IMR-90 (cell line): ENCODE results near the gene TMEM145.

Experiments
- BHLHE40 ChIP-seq: fragments of 150-350 bp; IDR thresholded peaks from 2 replicates; pipeline ENCODE4 v1.6.1; 2016; ENCODE audit warnings: mild to moderate bottlenecking, low read depth, low read length
- CTCF ChIP-seq: conservative IDR thresholded peaks from 2 replicates; pipeline ENCODE4 v1.5.1; 2012; ENCODE audit warnings: mild to moderate bottlenecking, low read depth, low read length, improper control_type of control experiment
- ELK1 ChIP-seq: fragments of 150-350 bp; IDR thresholded peaks from 2 replicates; pipeline ENCODE4 v1.6.1; 2016; ENCODE audit warnings: low read depth, mild to moderate bottlenecking, low read length, moderate library complexity, borderline replicate concordance
- MAFK ChIP-seq: IDR thresholded peaks from 2 replicates; pipeline ENCODE4 v1.6.1; 2012; ENCODE audit warnings: low read depth, low read length, improper control_type of control experiment
- MAZ ChIP-seq: IDR thresholded peaks from 2 replicates; pipeline ENCODE4 v1.6.1; 2012; ENCODE audit warnings: low read depth, mild to moderate bottlenecking, low read length, improper control_type of control experiment, moderate library complexity, borderline replicate concordance
- MXI1 ChIP-seq: IDR thresholded peaks from 2 replicates; pipeline ENCODE4 v1.6.1; 2012; ENCODE audit warnings: low read depth, mild to moderate bottlenecking, low read length, moderate library complexity, borderline replicate concordance
- NFE2L2 ChIP-seq: fragments of 150-350 bp; IDR thresholded peaks from 2 replicates; pipeline ENCODE4 v1.6.1; 2016; ENCODE audit warnings: low read depth, mild to moderate bottlenecking, low read length
- POLR2A ChIP-seq: IDR thresholded peaks from 2 replicates; pipeline ENCODE4 v1.6.1; 2012; ENCODE audit warnings: mild to moderate bottlenecking, low read depth, low read length
- RAD21 ChIP-seq: IDR thresholded peaks from 2 replicates; pipeline ENCODE4 v1.6.1; 2012; ENCODE audit warnings: low read length, improper control_type of control experiment
- RCOR1 ChIP-seq: IDR thresholded peaks from 2 replicates; pipeline ENCODE4 v1.6.1; 2012; ENCODE audit warnings: mild to moderate bottlenecking, low read length, improper control_type of control experiment; ENCODE audit not compliant: insufficient replicate concordance
- RFX5 ChIP-seq: IDR thresholded peaks from 2 replicates; pipeline ENCODE4 v1.8.0; 2012; ENCODE audit warnings: low read depth, mild to moderate bottlenecking, low read length, moderate library complexity
- SMC3 ChIP-seq: fragments of 150-350 bp; IDR thresholded peaks from 2 replicates; pipeline ENCODE4 v1.6.1; 2016; ENCODE audit warnings: low read depth, mild to moderate bottlenecking, antibody characterized with exemption, low read length, moderate library complexity
- USF2 ChIP-seq: fragments of 150-350 bp; IDR thresholded peaks from 2 replicates; pipeline ENCODE4 v1.6.1; 2017; ENCODE audit warnings: mild to moderate bottlenecking, antibody characterized with exemption, low read length, low read depth

DNA sequence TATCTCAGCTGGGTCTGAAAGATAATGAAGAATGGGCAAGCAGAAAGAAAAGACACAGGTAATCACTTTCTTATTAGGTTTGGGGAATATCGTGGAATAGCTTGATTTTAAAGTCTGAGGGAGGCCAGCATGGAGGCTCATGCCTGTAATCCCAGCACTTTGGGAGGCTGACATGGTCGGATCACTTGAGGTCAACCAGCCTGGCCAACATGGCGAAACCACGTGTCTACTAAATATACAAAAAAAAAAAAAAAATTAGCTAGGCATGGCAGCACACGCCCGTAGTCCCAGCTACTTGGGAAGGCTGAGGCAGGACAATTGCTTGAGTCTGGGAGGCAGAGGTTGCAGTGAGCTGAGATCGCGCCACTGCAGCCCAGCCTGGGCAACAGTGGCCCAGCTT lies 9.2 kb upstream of the TMEM145 start:
- TF ChIP-seq POLR2A (no peak), CTCF (no peak), RAD21 (no peak), SMC3 (no peak), BHLHE40 (no peak), NFE2L2 (no peak), RFX5 (no peak), MXI1 (no peak), MAZ (no peak), MAFK (no peak), RCOR1 (no peak), ELK1 (no peak), USF2 (no peak)
